ENCODE results near the gene CSTF1. TPM values are rescaled to one million over a fixed set of nuclear protein-coding genes. Genes with fewer than 3 reads are reported as not detected.

The CSTF1 gene
- total RNA-seq, 1 experiment from 2014 or later = 44.5 TPM

GRCh38 chr20:56431471-56431870, 39.0 kb downstream of the CSTF1 start:
- Histone ChIP-seq H3K9me3 (ENCODE audit: control insufficient read depth in 1 of 2, insufficient read depth in 1 of 2, low read depth in 1 of 2, low read length in 2 of 2) (no peaks in the 10 kb centered on the region), H3K4me2 (ENCODE audit: low read length) (no peak overlapping the region), H3K36me3 (ENCODE audit: control insufficient read depth in 1 of 2, insufficient read depth in 2 of 2, low read length in 2 of 2) (no peaks in the 10 kb centered on the region), H3K79me2 (ENCODE audit: insufficient read depth, low read length) (no peaks in the 10 kb centered on the region), H3K4me1 (ENCODE audit: control insufficient read depth in 1 of 2, insufficient read depth in 2 of 2, low read length in 2 of 2) (peaks cover 0 to 11% of the 10 kb centered on the region in 2 experiments; a peak in 2 of 4 replicates), H3K9ac (ENCODE audit: low read length) (no peak overlapping the region), H3K4me3 (replicated peaks in 1 of 2; ENCODE audit: low read depth in 1 of 2, low read length in 2 of 2) (no peak overlapping the region), H2AFZ (ENCODE audit: low read depth, low read length, poor library complexity, severe bottlenecking) (no peak overlapping the region), H3K9me2 (ENCODE audit: insufficient read depth) (no peaks in the 10 kb centered on the region), H3K27me3 (ENCODE audit: insufficient read depth, low read length) (no peaks in the 10 kb centered on the region), H4K20me1 (ENCODE audit: insufficient read depth) (no peaks in the 10 kb centered on the region), H3K27ac (ENCODE audit: low read depth, low read length) (no peak overlapping the region)
- ChIA-PET POLR2A (no interaction called here), CTCF (no interaction called here), RAD21 (ENCODE audit: low non-redundant PET in 1 of 2, low total read pairs in 2 of 2, uncharacterized antibody in 2 of 2, unreplicated experiment in 2 of 2) (no interaction called here)
- no TSS peak for BruUV-seq (replicated peaks)
- TF ChIP-seq MAX (IDR thresholded peaks at IDR 0.05) (no peak), RAD21 (IDR thresholded peaks at IDR 0.05; ENCODE audit: low read depth) (no peak), FOSL1 (IDR thresholded peaks at IDR 0.05; ENCODE audit: low read depth) (no peak), REST (IDR thresholded peaks at IDR 0.05; ENCODE audit: low read depth) (no peak)
- DNase-seq (ENCODE audit: low read depth, low spot score) (no peak), ATAC-seq (no peak)
- intact Hi-C loops (cut with micrococcal nuclease) = no loop called here

DNA sequence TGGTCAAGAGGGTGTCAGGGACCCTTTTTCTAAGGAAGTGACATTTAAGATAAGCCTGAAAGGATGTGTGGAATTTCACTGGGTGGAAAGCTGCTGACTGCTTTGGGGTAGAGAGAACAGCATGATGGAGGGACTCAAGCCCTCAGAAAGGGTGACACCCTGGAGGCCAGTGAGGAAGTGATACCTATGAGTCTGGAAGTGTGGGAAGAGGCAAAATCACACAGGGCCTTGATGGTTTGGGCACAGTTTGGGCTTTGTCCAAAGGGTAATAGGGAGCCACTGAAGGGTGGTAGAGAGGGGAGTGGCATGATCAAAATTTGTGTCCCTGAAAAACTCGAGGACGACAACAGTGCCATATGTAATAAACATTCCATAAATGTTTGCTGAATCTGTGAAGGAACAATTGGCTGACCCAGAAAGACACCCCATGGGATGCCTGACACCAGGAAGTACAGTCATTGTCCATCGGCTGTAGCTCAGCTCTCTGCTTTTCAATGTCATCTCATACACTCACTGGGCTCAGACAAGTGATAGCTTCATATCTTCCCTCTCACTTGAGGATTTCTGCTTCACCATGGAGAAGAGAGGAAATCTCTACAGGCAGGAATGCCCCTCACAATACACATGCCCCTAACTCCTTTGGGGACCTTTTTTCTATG, 40.9 kb downstream of the CSTF1 start:
- Histone ChIP-seq H3K9me2 (ENCODE audit: insufficient read depth) (no peaks in the 10 kb centered on the region), H3K79me2 (ENCODE audit: insufficient read depth, low read length) (no peaks in the 10 kb centered on the region), H3K9ac (ENCODE audit: low read length) (no peak overlapping the region), H3K27me3 (ENCODE audit: insufficient read depth, low read length) (no peaks in the 10 kb centered on the region), H3K27ac (ENCODE audit: low read depth, low read length) (no peak overlapping the region), H4K20me1 (ENCODE audit: insufficient read depth) (no peaks in the 10 kb centered on the region), H3K9me3 (ENCODE audit: control insufficient read depth in 1 of 2, insufficient read depth in 1 of 2, low read depth in 1 of 2, low read length in 2 of 2) (no peaks in the 10 kb centered on the region), H3K36me3 (ENCODE audit: control insufficient read depth in 1 of 2, insufficient read depth in 2 of 2, low read length in 2 of 2) (no peaks in the 10 kb centered on the region), H3K4me1 (ENCODE audit: control insufficient read depth in 1 of 2, insufficient read depth in 2 of 2, low read length in 2 of 2) (peaks cover 0 to 11% of the 10 kb centered on the region in 2 experiments; a peak in 2 of 4 replicates), H3K4me3 (replicated peaks in 1 of 2; ENCODE audit: low read depth in 1 of 2, low read length in 2 of 2) (no peak overlapping the region), H2AFZ (ENCODE audit: low read depth, low read length, poor library complexity, severe bottlenecking) (no peak overlapping the region), H3K4me2 (ENCODE audit: low read length) (no peak overlapping the region)
- no peak for ATAC-seq
- BruUV-seq (replicated peaks) = no TSS peak
- ChIA-PET CTCF (no interaction called here), POLR2A (no interaction called here), RAD21 (ENCODE audit: low non-redundant PET in 1 of 2, low total read pairs in 2 of 2, uncharacterized antibody in 2 of 2, unreplicated experiment in 2 of 2) (no interaction called here)
- intact Hi-C loops (cut with micrococcal nuclease) = no loop called here
- TF ChIP-seq CBX3 (IDR thresholded peaks at IDR 0.05; ENCODE audit: low read depth) (no peak), CTCF (IDR thresholded peaks at IDR 0.05 in 2 of 3, conservative IDR thresholded peaks at IDR 0.05 in 1 of 3; ENCODE audit: borderline replicate concordance in 1 of 3, insufficient read depth in 1 of 3, low read depth in 2 of 3, low read length in 2 of 3) (no peak), ZBTB33 (IDR thresholded peaks at IDR 0.05; ENCODE audit: extremely low read depth, insufficient replicate concordance, low read length) (no peak)
- DNase-seq (ENCODE audit: low read depth, low spot score) = no peak
